Stomach (tissue), 9 donors: ENCODE results near the gene CTSF. TPM values are rescaled to one million over a fixed set of nuclear protein-coding genes. Genes with fewer than 3 reads are reported as not detected.

Experiments
- DNase-seq, 2 donors: peaks; one replicate each; pipeline versions ENCODE4 v3.0.0 to v3.0.0-alpha.2; 2013 to 2019
- H3K27ac ChIP-seq, 5 donors: fragments of 200-600 bp in 4 of 5; sonication (generic) in 4 of 5; one replicate each; pipeline ENCODE4 v1.5.1; 2013 to 2019; ENCODE audit warnings: mild to moderate bottlenecking in 1 of 5, moderate library complexity in 1 of 5
- H3K27me3 ChIP-seq, 3 donors: fragments of 200-600 bp; sonication (generic); one replicate each; pipeline ENCODE4 v1.5.1; 2017 to 2019; ENCODE audit warnings: mixed run types in 1 of 3
- H3K36me3 ChIP-seq, 4 donors: fragments of 200-600 bp; sonication (generic); 1 replicate in 3 of 4; 2 replicates in 1 of 4; pipeline ENCODE4 v1.5.1; 2016 to 2019
- H3K4me1 ChIP-seq, 4 donors: fragments of 200-600 bp; sonication (generic); one replicate each; pipeline ENCODE4 v1.5.1; 2016 to 2019
- H3K4me3 ChIP-seq, 4 donors: fragments of 200-600 bp; sonication (generic) in 3 of 4; one replicate each; pipeline ENCODE4 v1.5.1; 2016 to 2019; ENCODE audit warnings: mild to moderate bottlenecking in 1 of 4
- H3K9me3 ChIP-seq, 4 donors: fragments of 200-600 bp; sonication (generic); one replicate each; pipeline ENCODE4 v1.5.1; 2016 to 2019
- CTCF ChIP-seq, 7 experiments: fragments of 450-650 bp in 4 of 7; fragments of 200-600 bp in 3 of 7; sonication (generic) in 3 of 7; IDR thresholded peaks; one replicate each; pipeline ENCODE4 v1.5.1; 2016 to 2019; ENCODE audit warnings: antibody characterized with exemption in 7 of 7, control low read depth in 2 of 7, mild to moderate bottlenecking in 1 of 7
- EP300 ChIP-seq: sonication (generic); formaldehyde crosslinking; IDR thresholded peaks from one replicate; pipeline ENCODE4 v1.6.1; 2017; ENCODE audit warnings: antibody characterized with exemption
- POLR2A ChIP-seq, 4 donors: fragments of 450-650 bp; IDR thresholded peaks; one replicate each; pipeline ENCODE4 v1.6.1; 2016; ENCODE audit warnings: antibody characterized with exemption in 4 of 4, control low read depth in 2 of 4, mild to moderate bottlenecking in 1 of 4, moderate library complexity in 1 of 4
- POLR2AphosphoS5 ChIP-seq, 3 donors: sonication (generic); formaldehyde crosslinking; IDR thresholded peaks; one replicate each; pipeline ENCODE4 v1.6.1; 2016; ENCODE audit warnings: antibody characterized with exemption in 3 of 3
- WGBS, 5 donors: extraction: QIAGEN DNeasy Blood & Tissue Kit in 3 of 5; methylation state at CpG; one replicate each; pipeline versions ENCODE4 v1.1.5 to v1.1.7; 2013 to 2018; 5-methylcytosine and 5-hydroxymethylcytosine counted together
- intact Hi-C: fragments of 100-400 bp; cut with DNase I; formaldehyde crosslinking; loops from one replicate; pipeline ENCODE4 v1.15.1; 2023; ENCODE audit warnings: low total_unique reads
- polyA plus RNA-seq, 3 donors: library from polyadenylated mRNA; stranded (reverse); fragments of 200-250 nt; gene quantifications; one replicate each; pipeline ENCODE4 v1.2.3, GENCODE V29; 2013
- total RNA-seq, 5 donors: library from RNA; depleted of rRNA; stranded (reverse); fragments of >200 nt; gene quantifications; one replicate each; pipeline versions ENCODE4 v1.1.0 to v1.2.3, GENCODE V29; 2014 to 2016
- donor health status: healthy with polysubstance abuse.
- donor health status: Bipolar disorder and iron deficiency.
- donor health status: healthy.

The CTSF gene
- total and polyA plus RNA-seq, 8 donors, result 7.6 to 105 (median 34.4) TPM

GRCh38 chr11:66581261-66581660 is 12.9 kb upstream of the CTSF start:
- DNase-seq, result no peak
- no peaks in the 10 kb centered on the region for H3K27me3 ChIP-seq
- peaks cover 3 to 8% (median 6%) of the 10 kb centered on the region in 4 donors for H3K4me1 ChIP-seq
- no peak for TF ChIP-seq POLR2AphosphoS5 (IDR thresholded peaks at IDR 0.05)
- TF ChIP-seq CTCF (IDR thresholded peaks at IDR 0.05), result no peak
- no peak for TF ChIP-seq POLR2A (IDR thresholded peaks at IDR 0.05)
- TF ChIP-seq EP300, result no peak
- H3K9me3 ChIP-seq, result peaks cover 0 to 13% (median 0%) of the 10 kb centered on the region in 4 donors
- 71 to 91% (median 84%) methylated on average over 3 of the region's 3 CpGs for WGBS, 5 donors
- H3K36me3 ChIP-seq, result no peaks in the 10 kb centered on the region
- no peak overlapping the region for H3K27ac ChIP-seq
- no peak overlapping the region for H3K4me3 ChIP-seq
- intact Hi-C loops, result no loop called here

GRCh38 chr11:66580803-66581202 is 12.4 kb upstream of the CTSF start:
- H3K27me3 ChIP-seq, result no peaks in the 10 kb centered on the region
- WGBS, 5 donors, result 77 to 86% (median 82%) methylated on average over 5 of the region's 5 CpGs
- H3K4me3 ChIP-seq, result no peak overlapping the region
- intact Hi-C loops, result no loop called here
- no peaks in the 10 kb centered on the region for H3K36me3 ChIP-seq
- TF ChIP-seq POLR2A (IDR thresholded peaks at IDR 0.05) (no peak), POLR2AphosphoS5 (IDR thresholded peaks at IDR 0.05) (no peak), CTCF (IDR thresholded peaks at IDR 0.05) (no peak), EP300 (no peak)
- no peak overlapping the region for H3K27ac ChIP-seq
- peaks cover 0 to 13% (median 0%) of the 10 kb centered on the region in 4 donors for H3K9me3 ChIP-seq
- peaks cover 3 to 8% (median 6%) of the 10 kb centered on the region in 4 donors for H3K4me1 ChIP-seq
- DNase-seq, result no peak

GRCh38 chr11:66579017-66579606 is 10.7 kb upstream of the CTSF start:
- peaks cover 3 to 8% (median 6%) of the 10 kb centered on the region in 4 donors for H3K4me1 ChIP-seq
- no peaks in the 10 kb centered on the region for H3K27me3 ChIP-seq
- intact Hi-C loops, result loop anchor here (2.0 kb wide), 1 partner anchor 100 kb away; no protein-coding TSS in a partner anchor
- DNase-seq, result peak; percentile 84 to 89
- no peak overlapping the region for H3K4me3 ChIP-seq
- WGBS, 5 donors, result 15 to 17% (median 17%) methylated on average over 24 to 25 of the region's 25 CpGs
- H3K9me3 ChIP-seq, result peaks cover 0 to 13% (median 0%) of the 10 kb centered on the region in 4 donors
- H3K27ac ChIP-seq, result no peak overlapping the region
- TF ChIP-seq CTCF (IDR thresholded peaks at IDR 0.05), result peak in 5 of 7 experiments; percentile 74 to 85 (median 78)
- no peak for TF ChIP-seq EP300
- TF ChIP-seq POLR2AphosphoS5 (IDR thresholded peaks at IDR 0.05), result peak in 1 of 3 donors; percentile 63
- H3K36me3 ChIP-seq, result no peaks in the 10 kb centered on the region

DNA sequence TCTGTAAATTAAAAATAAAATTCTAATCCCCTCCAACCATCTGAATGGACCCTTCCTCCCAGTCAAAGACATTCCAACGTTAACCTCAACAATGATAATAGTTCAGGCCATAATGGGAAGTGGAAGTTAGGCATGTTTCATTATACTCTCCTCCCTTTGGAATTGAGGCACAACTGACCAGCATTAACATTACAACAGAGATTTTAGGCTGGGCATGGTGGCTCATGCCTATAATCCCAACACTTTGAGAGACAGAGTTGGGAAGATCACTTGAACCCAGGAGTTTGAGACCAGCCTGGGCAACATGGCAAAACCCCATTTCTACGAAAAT is 2.4 kb upstream of the CTSF start:
- intact Hi-C loops, result no loop called here
- Histone ChIP-seq H3K4me3 (no peak overlapping the region), H3K4me1 (peaks cover 15 to 22% (median 20%) of the 10 kb centered on the region in 4 donors), H3K27ac (no peak overlapping the region), H3K27me3 (peaks cover 0 to 6% (median 0%) of the 10 kb centered on the region in 3 donors), H3K36me3 (peaks cover 0 to 12% (median 4%) of the 10 kb centered on the region in 4 donors), H3K9me3 (no peaks in the 10 kb centered on the region)
- TF ChIP-seq POLR2A (IDR thresholded peaks at IDR 0.05) (no peak), EP300 (no peak), POLR2AphosphoS5 (IDR thresholded peaks at IDR 0.05) (no peak), CTCF (IDR thresholded peaks at IDR 0.05) (no peak)
- DNase-seq, result no peak
- 66 to 78% (median 70%) methylated on average over 2 of the region's 2 CpGs for WGBS, 5 donors
